DMS79 treated with DMSO at 0.1 percent for 48 hours (cell line): ENCODE data around the gene TENM3.
A peak's percentile ranks its signal among the peaks of the same experiment; 100 is the strongest.
"Not testable (repeated sequence)": the region's sequence is repeated elsewhere in the genome, so short reads cannot be mapped to it uniquely, and the experiment has no call there.

Experiments
- DNase-seq: peaks from one replicate; lab custom pipeline; 2025; lab: John Stamatoyannopoulos, UW

Gene TENM3

GRCh38 chr4:182339221-182339641 is 96.0 kb downstream of the TENM3 start:
- no peak for DNase-seq

DNA sequence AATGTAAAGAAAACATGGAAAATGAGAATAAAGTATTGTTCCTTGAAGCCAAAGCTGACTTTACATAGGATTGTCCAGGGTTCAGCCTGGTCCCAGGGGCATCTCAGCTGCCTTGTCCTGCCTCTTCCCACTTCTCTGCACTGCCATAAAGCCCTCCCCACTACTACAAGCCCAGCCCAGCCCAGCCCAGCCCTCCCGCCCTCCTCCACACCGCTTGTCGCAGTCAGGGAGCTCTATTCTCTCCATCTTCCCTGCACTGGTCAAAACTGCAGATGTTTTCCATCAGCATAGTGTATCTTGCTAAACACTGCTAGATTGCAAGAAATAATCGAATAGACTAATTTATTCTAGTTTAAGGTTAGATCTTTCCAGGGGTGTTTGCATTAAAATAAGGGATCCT is 100.3 kb downstream of the TENM3 start:
- DNase-seq: no peak

DNA sequence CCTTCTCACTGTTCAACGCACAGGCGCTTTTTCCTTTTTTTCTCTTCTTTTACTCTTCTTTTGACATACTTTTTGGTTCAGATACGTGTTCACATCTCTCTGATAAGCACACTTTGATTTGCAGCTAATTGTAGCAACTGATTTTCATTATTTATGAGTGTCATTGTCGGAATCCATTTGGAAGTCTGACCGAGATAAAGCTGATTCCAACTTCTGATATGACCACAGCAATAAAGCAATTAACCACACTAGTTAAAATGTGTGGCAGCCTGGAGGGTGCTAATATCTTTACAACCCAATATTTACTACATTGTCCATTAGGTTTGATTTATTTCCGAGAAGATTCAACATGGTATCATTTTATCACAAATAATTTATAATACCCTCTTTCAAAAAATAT is 101.8 kb downstream of the TENM3 start:
- DNase-seq: no peak

GRCh38 chr4:182346250-182346649 is 103.0 kb downstream of the TENM3 start:
- DNase-seq: no peak

- DNase-seq: no peak
Measured at GRCh38 chr4:182346675-182347375, 103.6 kb downstream of the TENM3 start.

GRCh38 chr4:182348779-182349326 is 105.7 kb downstream of the TENM3 start:
- no peak for DNase-seq

GRCh38 chr4:182350041-182350440 is 106.8 kb downstream of the TENM3 start:
- no peak for DNase-seq

DNA sequence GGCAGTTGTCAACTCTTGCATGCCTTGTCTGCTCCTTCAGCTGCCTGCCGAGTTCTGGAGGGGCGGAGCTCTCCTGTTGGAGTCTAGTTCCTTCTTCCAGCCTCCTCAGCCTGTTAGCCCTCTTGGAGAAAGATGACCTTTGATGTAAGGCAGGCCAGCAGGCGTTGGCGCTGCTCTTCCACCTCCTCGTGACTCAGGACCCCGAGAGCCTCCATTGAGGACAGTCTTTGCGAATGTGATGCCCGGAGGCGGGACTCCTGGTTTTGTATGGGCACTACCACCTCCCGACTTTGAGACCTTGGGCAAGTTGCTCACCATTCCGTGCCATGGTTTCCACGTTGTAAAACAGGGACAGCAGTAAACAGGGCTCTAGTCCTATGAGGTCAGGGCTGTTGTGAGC is 108.3 kb downstream of the TENM3 start:
- DNase-seq: no peak

GRCh38 chr4:182354106-182354505 is 110.9 kb downstream of the TENM3 start:
- DNase-seq: no peak

- no peak for DNase-seq
Measured at GRCh38 chr4:182354867-182355266, 111.7 kb downstream of the TENM3 start.

DNA sequence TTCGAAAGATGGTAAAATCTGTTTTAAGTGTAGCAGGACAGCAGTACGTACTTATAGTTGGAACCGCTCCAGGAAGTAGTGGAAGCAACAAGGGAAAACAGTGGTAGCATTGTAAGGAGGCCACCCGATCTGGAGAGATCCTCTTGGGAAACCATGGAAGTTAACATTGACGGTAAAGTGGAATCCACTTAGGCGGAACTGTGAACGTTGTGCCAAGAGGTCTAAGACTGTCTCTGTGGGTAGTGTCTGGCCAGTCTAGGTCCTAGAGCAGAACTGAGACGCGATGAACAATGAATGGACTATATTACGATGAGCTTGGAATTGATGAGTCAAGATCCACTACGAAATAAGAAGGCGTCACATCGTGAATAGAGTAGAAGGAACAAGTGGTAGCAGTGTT is 124.0 kb downstream of the TENM3 start:
- DNase-seq: peak; percentile 68

GRCh38 chr4:182369211-182369610 is 126.0 kb downstream of the TENM3 start:
- no peak for DNase-seq

- no peak for DNase-seq
Measured at GRCh38 chr4:182370491-182370890, 127.3 kb downstream of the TENM3 start.

DNA sequence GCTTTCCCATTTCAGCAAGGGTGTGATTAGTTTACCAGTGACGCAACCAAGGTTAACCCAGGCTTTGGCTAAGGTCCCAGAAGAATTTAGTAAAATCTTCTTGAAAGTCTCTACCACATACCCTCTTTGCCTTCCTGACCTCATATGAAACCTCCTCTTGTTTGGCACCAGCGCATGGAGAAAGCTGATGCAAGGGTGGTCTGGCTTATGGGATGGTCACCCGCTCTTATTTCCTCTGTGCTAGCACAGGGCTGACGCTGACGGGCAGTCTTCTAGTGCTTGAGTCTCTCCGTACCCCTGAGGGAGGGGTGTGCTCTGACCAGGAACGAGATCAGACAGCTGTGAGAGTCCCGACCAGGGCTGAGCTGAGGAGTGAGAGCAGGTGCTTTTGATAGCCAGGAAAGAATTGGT is 137.6 kb downstream of the TENM3 start:
- DNase-seq: no peak

GRCh38 chr4:182382941-182383340 is 139.7 kb downstream of the TENM3 start:
- DNase-seq: no peak

DNA sequence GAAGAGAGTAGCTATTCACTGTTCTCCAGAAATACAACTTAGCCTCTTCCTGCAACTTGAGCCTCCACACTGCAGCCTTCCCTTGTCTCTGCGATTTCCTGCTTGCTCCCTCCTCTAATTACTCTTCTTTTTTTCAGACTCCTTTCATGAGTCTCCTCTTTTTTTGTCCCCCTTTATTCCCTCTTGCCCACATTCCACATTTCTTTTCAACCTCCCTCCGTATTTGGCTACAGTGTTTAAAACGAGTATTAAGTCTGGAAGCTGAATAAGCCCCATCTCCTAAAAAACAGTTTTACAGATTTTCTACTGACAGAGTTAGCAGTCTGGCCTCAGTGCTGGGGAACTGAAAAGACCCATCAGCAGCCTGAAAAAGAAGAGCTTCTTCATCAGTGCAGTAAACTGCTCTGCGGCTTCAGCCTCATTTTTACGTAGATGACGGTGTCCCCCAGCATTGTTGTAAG is 141.5 kb downstream of the TENM3 start:
- DNase-seq: no peak

- DNase-seq: no peak
Measured at GRCh38 chr4:182385897-182386296, 142.7 kb downstream of the TENM3 start.

DNA sequence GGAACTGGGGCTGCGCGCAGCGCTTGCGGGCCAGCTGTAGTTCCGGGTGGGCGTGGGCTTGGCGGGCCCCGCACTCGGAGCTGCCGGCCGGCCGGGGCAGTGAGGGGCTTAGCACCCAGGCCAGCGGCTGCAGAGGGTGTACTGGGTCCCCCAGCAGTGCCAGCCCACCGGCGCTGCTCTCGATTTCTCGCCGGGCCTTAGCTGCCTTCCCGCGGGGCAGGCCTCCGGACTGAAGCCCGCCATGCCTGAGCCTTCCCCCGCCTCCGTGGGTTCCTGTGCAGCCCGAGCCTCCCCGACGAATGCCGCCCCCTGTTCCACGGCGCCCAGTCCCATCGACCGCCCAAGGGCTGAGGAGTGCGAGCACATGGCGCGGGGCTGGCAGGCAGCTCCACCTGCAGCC is 143.4 kb downstream of the TENM3 start:
- DNase-seq: not testable (repeated sequence)

- no peak for DNase-seq
Measured at GRCh38 chr4:182391111-182391684, 148.0 kb downstream of the TENM3 start.

DNA sequence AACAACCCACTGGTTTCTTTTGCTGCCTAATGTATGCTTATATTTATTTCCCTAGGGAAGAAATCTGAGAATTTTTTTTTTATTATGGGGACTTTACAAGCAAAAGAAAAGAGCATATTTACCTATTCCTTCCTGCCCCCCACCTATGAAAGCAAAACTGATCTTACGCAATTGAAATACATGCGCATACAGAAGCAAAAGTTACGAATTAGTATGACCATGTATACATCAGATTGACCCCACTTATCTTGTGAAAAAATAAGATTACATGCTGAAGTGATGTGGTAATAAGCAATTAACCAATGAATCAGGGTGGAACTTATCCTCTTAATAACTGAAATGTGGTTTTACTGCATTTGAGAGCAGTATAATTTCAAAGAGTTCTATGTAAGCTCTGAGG is 151.0 kb downstream of the TENM3 start:
- no peak for DNase-seq

GRCh38 chr4:182400081-182400480 is 156.9 kb downstream of the TENM3 start:
- DNase-seq: no peak

GRCh38 chr4:182400790-182401189 is 157.6 kb downstream of the TENM3 start:
- no peak for DNase-seq

GRCh38 chr4:182404376-182404775 is 161.2 kb downstream of the TENM3 start:
- no peak for DNase-seq

GRCh38 chr4:182405087-182405486 is 161.9 kb downstream of the TENM3 start:
- DNase-seq: no peak
